Measurements from ENCODE around the gene DMAC2.
"Not testable (repeated sequence)": the region's sequence is repeated elsewhere in the genome, so short reads cannot be mapped to it uniquely, and the experiment has no call there.

DMAC2 gene

GRCh38 chr19:41439441-41440222 lies at the start of gene DMAC2:
Gene DMAC2, minus strand, starts transcription at chr19:41439912. Its CDS starts 13 bp downstream, at chr19:41439899.
- DNase-seq (ENCODE audit: low spot score): peak; percentile 99

DNA sequence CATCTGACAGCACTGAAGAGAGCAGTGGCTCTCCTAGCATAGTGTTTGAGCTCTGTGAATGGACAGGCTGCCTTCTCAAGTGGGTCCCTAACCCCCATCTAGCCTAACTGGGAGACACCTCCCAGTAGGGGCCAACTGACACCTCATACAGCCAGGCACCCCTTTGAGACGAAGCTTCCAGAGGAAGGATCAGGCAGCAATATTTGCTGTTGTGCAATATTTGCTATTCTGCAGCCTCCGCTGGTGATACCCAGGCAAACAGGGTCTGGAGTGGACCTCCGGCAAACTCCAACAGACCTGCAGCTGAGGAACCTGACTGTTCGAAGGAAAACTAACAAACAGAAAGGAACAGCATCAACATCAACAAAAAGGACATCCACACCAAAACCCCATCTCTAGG lies 47.2 kb upstream of the DMAC2 start:
- not testable (repeated sequence) for DNase-seq (ENCODE audit: low spot score)

GRCh38 chr19:41484822-41485221 lies 45.1 kb upstream of the DMAC2 start:
- no peak for DNase-seq (ENCODE audit: low spot score)

DNA sequence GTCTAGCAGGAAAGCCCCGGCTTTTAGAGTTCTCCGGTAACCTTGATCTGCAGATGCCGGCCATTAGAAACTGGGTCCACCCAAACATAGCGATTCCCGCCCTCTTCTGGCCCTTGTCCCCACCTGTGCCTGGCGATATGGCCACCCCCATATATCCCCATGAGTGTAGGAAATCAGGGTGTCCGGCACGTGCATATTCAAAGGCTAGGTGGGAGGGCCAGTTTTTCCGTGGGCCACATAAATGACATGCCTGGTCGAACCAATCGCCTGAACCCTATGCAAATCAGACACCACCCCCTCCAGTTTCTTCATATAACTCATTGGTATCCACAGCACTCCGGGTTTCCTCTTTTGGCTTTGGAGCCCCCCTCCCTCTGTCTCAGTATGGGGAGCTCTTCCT lies 40.6 kb upstream of the DMAC2 start:
- no peak for DNase-seq (ENCODE audit: low spot score)

- no peak for DNase-seq (ENCODE audit: low spot score)
These were observed 40.1 kb upstream of the DMAC2 start for GRCh38 chr19:41479757-41480191.

DNA sequence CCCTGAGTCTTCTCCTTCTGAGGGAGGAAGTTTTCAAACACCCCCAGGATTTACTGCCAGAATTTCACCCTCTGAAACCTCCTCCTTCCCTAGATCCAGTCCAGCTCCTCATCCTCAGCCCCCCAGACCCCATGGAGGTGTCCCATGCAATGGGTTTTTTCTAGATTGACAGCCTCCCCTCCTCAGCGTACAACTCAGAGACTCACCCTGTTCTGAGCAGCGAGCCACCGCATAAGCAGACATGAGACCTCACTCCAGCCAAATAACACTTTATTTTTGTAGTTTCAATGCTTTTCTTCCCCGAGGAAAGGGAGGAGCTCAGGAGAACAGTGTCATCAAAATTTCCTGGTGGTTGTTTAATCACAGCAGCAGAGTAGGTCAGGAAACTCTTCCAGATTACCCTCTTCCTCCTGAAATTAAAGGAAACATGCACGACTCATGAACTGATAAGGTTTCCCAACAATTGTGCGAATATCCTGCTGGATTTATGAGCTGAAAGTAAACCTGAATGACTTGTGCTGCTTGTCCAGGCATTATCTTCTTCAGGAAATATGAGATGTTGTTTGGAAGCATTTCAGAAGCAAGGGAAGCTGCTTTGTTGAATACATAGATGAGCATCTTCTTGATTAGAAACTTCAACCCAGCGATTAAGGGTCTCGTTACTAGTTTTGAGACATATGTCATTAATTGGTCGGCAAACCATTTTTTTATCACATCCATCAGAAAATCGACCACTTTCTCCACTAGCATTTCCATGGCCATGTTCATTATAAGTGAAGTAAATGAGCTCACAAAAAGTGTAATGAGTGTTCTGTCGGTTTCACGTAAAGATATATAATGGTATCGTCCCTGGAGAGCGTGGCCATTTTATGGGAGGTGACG lies 39.4 kb upstream of the DMAC2 start:
- DNase-seq (ENCODE audit: low spot score): no peak

- DNase-seq (ENCODE audit: low spot score): no peak
These were observed 38.5 kb upstream of the DMAC2 start for GRCh38 chr19:41478171-41478570.

- DNase-seq (ENCODE audit: low spot score): no peak
These were observed 36.9 kb upstream of the DMAC2 start for GRCh38 chr19:41476583-41476982.

DNA sequence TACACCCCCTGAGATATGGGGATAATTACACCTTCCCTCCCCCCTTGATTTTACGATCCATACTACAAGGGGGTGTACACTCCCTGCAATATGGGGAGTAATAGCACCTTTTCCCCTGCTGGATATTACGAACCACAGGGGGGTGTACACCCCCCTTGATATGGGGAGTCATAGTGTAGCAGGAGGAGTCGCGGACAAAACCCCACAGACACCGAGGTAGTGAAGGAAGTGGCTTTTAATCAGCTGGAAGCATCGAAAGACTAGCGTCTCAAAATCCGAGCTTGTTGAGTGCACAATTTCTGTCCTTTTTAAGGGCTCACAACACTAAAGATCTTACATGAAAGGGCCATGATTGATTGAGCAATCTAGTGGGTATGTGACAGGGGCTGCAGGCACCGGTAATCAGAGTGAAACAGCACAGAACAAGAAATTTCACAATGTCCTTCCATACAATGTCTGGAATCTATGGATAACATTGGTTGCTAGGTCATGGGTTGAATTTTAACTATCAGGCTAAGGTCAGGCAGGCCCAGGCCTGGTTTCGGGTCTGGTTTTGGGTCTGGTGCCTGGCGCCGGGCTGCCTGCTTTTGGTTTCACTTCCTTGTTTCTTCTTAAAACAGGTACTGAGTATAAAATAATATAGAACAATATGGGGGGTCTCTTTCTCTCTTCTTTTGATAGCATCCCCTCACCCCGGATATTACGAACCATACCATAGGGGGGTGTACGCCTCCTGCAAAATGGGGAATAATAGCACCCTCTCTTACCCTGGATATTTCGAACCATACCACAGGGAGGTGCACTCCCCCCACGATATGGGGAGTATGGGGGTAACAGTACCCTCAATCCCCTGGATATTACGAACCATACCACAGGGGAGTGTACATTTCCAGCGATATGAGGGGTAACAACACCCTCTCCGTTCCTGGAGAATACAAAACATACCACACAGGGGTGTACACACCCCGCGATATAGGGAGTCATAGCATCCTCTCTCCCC lies 23.8 kb upstream of the DMAC2 start:
- DNase-seq (ENCODE audit: low spot score): not testable (repeated sequence)

DNA sequence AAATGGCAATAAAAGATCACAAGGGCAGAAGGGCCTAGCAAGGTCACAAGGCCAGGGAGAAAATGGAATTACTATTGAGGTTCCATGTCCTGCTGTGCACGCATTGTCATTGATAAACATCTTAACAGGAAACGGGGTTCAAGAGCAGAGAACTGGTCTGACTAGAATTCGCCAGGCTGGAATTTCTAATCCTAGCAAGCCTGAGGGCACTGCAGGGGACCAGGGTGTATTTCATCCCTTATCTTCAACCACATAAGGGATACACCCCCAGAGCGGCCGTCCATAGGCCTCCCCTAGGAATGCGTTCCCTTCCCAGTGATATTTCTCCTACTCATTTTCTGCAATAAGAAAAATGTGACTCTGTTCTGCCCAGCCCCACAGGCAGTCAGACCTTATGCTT lies 22.8 kb upstream of the DMAC2 start:
- DNase-seq (ENCODE audit: low spot score): no peak

GRCh38 chr19:41457241-41457640 lies 17.5 kb upstream of the DMAC2 start:
- DNase-seq (ENCODE audit: low spot score): no peak

GRCh38 chr19:41456342-41456918 lies 16.7 kb upstream of the DMAC2 start:
- no peak for DNase-seq (ENCODE audit: low spot score)

DNA sequence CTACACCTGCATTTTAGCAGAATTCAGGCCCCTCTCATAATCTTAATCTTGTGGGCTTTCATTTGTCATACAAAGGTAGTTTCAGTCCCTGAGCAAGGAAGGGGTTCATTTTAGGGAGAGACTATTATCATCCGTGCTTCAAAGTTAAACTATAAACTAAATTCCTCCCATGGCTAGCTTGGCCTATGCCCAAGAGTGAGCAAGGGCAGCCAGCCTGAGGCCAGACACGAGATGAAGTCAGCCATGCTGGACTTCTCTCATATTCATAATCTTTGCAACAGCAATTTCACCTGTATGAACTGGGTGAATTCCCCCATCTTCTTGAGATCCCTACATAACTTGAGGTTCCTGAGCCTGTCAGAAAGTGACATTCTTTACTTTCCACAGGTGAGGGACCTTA lies 16.2 kb upstream of the DMAC2 start:
- no peak for DNase-seq (ENCODE audit: low spot score)

DNA sequence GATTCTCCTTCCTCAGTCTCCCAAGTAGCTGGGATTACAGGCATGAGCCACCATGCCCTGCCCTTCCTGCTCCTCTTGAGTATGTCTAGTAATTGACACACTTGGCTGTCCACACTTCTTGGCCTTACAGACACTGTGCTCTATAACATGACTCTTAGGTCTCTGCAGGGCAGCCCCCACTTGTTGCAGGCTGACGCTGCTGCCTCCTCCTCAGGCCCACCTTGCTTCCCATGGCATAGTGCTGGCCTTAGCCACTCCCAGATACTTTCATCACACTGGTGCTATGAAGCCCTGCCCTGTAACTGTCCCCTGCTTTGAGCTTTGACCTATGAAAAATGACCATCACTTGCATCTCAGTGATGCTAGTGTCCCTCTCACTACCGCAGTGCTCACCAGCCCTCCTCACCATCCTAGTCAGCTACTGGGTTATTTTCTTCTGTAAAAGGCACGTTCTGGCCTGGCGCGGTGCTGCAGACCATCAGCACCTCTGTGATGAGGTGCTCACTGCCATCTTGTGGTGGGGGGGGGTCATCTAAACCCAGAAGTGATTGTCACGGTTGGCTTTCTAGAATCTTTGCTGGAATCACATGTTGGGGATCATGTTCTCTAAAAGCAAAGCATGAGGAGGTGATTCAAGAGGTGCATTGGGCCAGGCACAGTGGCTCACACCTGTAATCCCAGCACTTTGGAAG lies 13.0 kb upstream of the DMAC2 start:
- no peak for DNase-seq (ENCODE audit: low spot score)

DNA sequence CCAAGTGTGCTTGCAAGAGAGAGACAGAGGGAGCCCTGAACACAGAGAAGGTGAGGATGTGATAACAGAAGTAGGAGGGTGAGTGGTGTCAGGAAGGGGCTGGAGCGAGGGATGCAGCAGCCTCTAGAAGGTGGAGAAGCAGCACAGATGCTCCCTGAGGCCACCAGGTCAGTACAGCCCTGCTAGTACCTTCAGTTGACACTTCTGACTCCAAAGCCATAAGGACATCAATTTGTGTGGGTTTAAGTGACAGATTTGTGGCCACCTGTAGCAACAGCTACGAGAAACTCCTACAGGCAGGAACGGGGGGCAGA lies 10.1 kb upstream of the DMAC2 start:
- DNase-seq (ENCODE audit: low spot score): no peak

DNA sequence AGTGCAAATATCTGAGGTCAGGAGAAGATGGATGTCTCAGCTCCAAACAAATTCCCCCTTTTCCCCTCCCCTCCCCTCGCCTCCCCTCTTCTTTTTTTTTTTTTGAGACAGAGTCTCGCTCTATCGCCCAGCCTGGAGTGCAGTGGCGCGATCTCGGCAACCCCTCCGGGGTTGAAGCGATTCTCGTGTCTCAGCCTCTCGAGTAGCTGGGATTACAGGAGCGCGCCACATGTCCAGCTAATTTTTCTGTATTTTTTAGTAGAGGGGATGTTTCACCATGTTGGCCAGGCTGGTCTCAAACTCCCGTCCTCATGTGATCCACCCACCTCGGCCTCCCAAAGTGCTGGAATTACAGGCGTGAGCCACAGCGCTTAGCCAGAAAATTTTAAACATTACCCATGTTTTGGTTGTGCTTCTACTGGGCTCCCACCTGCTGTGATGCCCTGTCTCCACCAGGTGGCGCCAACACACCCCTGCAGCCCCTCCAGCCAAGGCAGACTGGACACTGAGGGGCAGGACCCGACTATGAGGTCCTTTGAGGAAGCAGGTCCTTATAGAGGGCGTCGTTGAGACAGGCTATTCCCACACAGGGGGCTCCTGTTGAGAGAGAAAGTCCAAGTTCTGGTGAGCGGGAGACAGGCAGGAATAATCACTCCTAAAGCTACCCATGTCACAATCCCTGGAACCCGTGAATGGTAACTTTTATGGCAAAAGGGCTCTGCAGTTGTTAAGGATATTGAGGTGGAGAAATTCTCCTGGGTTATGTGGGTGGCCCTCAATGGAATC lies 9.6 kb upstream of the DMAC2 start:
- DNase-seq (ENCODE audit: low spot score): peak; percentile 89

DNA sequence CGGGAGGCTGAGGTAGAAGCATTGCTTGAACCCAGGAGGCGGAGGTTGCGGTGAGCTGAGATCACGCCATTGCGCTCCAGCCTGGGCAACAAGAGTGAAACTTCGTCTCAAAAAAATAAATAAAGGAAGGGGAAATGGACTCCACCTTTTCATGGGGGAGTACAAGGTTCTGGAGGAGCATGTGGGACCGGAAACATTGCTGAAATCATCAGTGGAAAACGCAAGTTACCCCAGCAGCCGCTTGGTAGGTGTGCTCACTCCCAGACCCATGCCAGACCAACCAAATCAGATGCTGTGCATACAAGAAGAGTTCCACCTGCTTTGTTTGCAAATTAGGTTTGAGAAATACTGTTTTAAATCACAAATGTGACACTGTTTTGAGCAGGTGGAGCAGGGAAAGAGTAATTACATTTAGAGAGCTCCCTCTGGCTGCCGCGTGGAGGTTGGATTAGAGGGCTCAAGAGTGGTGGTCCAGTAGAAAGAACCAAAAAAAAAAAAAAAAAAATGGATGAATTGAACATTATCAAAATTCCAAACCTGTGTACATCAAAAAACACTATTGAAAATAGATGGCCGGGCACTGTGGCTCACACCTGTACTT lies 8.1 kb upstream of the DMAC2 start:
- no peak for DNase-seq (ENCODE audit: low spot score)

DNA sequence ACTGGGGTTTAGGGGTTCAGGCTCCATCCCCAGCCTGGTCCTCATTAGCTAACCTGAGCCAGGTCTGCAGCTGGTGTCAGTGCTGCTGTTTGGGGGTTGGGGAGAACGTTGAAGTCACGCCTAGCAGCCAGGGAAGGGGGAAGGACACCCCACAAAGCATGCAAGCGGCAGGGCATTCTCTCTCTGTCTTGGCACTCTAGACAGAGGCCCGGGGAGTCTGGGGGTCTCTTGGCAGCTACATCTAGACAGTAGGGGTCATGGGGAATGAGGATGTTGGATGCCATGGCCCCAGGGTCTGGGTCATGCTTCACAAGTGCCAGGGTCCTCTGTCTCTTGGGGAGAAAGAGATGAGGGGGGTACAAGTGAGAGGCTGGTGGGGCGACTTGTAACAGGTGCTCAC lies 5.9 kb upstream of the DMAC2 start:
- DNase-seq (ENCODE audit: low spot score): no peak

DNA sequence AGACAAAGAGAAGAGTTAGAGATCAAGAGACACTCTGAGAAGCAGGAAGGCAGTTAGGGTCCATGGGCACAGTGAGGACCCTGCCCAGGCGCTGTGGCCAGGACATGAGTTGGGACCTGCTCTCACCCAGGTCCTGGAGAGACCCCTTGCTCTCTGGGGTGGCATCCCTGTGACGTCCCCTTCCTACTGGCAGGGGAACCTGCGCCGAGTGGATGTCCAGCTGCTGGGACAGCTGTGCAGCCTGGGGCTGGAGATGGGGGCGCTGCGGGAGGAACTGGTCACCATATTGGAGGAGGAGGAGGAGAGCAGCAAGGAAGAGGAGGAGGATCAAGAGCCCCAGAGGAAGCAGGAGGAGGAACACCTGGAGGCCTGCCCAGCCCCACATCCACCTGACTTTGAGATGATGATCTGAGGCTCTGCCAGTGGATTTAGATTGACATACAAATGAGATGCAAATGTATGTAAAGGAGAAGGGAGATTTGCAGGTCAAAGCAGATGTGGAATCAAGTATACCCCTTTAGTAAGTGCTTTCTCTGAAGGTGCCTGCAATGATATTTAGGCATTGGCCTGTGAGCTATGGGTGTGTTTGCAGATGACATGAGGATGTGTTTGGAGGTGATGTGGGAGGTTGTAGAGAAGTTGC lies 4.2 kb upstream of the DMAC2 start:
- DNase-seq (ENCODE audit: low spot score): peak; percentile 2

All from HuH-7 (cell line).